NCI-H226 (cell line): ENCODE results near the gene ADAMTS17.
A peak's percentile ranks its signal among the peaks of the same experiment; 100 is the strongest.

Experiments used
- DNase-seq: peaks from one replicate; pipeline ENCODE4 v3.0.0-alpha.2; 2015

The ADAMTS17 gene, protein sequence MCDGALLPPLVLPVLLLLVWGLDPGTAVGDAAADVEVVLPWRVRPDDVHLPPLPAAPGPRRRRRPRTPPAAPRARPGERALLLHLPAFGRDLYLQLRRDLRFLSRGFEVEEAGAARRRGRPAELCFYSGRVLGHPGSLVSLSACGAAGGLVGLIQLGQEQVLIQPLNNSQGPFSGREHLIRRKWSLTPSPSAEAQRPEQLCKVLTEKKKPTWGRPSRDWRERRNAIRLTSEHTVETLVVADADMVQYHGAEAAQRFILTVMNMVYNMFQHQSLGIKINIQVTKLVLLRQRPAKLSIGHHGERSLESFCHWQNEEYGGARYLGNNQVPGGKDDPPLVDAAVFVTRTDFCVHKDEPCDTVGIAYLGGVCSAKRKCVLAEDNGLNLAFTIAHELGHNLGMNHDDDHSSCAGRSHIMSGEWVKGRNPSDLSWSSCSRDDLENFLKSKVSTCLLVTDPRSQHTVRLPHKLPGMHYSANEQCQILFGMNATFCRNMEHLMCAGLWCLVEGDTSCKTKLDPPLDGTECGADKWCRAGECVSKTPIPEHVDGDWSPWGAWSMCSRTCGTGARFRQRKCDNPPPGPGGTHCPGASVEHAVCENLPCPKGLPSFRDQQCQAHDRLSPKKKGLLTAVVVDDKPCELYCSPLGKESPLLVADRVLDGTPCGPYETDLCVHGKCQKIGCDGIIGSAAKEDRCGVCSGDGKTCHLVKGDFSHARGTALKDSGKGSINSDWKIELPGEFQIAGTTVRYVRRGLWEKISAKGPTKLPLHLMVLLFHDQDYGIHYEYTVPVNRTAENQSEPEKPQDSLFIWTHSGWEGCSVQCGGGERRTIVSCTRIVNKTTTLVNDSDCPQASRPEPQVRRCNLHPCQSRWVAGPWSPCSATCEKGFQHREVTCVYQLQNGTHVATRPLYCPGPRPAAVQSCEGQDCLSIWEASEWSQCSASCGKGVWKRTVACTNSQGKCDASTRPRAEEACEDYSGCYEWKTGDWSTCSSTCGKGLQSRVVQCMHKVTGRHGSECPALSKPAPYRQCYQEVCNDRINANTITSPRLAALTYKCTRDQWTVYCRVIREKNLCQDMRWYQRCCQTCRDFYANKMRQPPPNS

DNA sequence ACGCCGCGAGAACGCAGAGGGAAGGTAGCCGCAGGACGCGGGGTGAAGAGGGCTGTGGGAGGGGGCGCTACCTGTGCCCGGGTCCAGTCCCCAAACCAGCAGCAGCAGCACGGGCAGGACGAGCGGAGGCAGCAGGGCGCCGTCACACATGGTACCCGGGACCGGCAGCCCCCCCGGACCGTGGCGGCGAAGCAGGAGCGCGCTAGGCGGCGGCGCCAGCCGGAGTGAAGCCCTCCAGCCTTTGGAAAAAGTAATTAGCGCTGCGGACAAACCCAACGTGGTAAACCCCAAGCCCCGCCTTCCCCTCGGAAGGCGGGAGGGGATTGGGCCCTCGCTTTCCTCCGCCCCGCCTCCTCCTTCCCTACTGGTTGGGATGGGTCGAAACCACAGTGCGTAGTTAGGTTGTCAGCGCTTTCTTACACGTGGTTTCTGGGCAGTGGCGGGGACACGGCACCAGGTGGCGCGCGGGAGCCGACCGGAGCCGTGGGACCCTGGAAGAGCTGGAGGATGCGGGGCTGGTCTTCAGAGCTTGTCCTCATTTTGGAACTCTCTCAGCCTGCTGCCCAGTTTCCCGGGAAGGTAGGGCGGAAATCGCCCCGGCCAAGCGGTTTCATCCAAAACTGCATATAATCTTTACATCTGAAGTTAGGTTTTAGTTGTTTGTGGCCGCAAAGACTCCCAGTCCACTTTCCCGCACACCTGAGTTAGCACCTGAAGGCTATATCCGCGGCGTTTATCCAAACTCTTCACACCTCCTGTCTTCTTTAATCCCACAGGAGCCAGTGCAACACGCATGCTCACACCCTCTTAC, at the start of gene ADAMTS17:
TSS of gene ADAMTS17 (minus strand) at position 226 of the 811 bp plus-strand sequence. CDS start at position 150, 76 bp downstream.
- peak; percentile 98 for DNase-seq

DNA sequence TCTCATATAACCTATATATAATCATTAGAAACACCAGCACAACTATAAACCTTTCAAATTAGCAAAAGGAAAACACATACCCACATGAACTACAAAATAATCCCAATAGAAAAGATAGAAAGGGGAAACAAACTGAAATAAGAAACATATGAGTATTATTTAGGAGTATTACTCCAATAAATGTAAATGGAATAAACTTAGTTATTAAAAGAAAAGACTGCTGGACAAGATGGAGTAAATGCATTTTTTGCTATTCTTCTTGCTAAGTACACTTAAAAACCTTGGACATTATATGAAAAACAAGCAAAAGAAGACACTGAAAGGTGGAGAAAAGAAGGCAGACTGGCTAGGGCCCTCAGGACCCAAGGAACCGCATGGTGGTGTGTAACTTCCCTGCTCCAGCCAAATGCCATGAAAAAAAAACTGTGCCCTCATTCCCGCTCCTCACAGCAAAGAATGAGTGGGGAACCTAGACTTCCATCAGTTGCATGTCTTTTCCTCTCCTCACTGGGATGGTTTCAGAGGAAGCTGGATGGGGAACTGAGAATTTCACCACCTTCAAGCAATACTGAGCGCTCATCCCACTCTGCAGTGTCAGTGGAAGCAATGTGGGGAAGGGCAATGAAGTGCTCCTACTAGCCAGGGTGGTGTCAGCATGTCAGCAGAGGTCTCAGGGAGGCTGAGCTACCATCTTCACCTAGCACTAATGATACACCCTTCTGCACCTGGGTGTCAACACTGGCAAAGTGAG, 43.7 kb upstream of the ADAMTS17 start:
- no peak for DNase-seq

DNA sequence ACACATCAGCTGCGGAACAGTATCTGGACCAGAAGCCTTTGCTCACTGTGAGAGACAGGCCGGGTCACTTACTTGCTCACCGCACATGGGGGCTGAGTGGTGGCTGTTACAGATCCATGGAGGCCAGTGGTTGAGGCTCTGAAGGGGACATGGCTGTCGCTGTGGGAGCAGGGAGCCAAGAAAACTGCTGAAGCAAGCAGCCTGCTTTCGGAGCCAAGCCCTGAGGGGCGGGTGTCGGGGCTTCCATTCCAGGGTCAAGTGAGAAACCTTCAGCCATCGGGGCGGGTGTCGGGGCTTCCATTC, 42.3 kb upstream of the ADAMTS17 start:
- DNase-seq, result no peak

DNA sequence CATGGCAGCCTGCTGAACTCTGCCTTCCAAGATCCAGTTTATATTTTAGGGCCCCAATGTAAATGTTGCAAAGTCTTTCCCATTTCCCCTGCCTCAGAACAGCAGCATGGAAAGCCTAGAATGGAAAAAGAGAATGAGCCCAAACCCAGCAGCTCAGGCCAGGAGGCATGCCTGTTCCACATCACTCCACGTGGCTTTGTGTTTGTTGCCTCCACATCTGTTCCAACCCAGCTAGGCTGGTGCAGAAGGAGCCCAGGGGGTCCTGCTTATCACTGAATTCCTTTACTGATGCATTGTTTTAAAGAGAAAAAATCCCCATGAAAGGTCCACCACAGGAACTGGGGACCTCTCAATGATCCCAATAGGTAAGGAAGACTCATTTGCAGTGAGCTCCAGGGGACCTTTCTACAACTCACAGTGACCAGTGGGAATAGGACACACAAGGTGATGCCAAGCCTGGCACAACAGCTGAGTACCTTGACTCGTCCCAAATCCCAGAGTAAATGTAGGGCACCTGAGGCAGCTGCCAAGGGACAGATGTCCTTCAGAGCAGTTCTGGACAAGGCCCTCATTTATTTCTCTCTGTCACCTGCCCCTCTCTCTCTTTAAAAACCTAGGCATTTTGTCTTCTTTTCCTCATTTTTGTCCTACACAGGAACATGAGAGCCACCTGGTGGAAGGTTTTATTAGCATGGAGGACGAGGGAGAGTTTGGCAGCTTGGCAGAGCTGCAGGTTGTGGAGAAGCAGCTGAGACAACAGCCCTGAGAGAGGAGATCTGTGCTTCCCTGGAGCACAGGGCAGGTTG, 41.7 kb upstream of the ADAMTS17 start:
- DNase-seq, result no peak

DNA sequence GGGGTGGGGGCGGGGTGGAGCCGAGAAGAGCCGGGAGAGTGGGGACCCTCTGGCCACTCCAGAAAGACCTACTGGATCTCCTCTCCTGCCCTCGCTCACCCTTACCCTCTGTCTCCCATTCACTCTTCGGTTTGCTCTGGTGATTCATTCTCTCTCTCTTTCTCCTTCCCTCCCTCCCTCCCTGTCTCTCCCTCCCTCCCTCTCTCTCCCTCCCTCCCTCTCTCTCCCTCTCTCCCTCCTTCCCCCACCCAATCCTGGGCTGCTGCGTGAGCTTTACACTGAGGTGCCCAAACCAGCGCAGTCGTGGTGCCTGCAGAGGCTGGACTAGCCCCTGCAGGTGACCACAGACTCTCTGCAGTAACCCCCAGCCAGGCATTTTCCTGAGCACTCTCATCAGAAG, 32.2 kb upstream of the ADAMTS17 start:
- DNase-seq, result no peak

DNA sequence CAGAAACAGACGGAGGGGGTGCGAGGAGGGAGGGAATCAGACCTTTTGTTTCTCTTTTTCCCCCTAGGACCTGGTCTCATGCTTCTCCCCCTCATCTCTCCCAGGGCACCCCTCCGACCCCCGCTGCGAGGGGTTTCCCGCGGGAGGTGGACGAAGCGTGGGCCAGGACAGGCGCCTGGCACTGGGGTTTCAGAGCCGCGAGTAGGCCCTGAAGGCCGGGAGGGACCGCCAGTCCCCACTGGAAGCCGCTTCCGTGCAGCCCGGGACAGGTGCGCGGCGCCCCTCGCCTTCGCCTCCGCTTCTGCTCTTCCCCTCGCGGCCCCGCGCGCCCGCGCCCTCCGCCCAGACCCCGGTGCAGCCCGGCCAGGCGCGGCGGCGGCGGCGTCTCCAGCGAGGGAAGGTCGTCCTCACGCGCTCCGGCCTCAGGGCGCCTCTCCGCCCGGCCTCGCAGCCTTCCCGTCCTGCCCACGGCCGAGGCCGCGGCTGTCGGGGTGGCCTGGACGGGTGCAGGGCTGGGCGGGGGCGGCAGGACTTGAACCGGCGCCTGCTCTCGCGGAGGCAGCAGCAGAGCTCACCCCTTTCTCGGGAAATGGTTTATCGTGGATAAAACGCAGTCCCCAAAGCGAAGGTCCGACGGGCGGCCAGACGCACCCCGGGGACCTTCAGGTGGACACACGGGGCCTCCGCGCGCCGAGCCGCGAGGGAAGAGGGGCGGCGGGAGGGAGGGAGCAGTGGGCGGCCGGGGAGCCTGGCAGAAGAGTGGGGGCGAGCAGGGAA, 31.5 kb upstream of the ADAMTS17 start:
- no peak for DNase-seq

DNA sequence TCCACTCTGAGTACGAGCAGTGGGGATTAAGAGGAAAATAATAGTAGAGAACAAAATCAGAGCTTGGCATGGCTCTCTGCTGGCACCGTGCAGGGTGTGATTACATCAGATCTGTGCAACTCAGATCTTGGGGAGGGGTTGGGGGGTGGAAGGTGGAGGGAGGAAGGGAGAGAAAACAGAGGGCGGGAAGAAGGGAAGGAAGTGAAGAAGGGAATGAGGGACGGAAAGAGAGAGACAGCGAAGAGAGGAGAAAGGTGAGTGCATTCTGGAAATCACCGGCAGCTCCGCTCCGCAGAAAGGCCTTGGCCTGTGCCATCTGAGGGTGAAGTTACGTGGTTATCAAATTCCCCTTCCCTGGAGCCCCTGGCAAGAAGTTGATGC, 31.0 kb upstream of the ADAMTS17 start:
- peak; percentile 58 for DNase-seq

DNA sequence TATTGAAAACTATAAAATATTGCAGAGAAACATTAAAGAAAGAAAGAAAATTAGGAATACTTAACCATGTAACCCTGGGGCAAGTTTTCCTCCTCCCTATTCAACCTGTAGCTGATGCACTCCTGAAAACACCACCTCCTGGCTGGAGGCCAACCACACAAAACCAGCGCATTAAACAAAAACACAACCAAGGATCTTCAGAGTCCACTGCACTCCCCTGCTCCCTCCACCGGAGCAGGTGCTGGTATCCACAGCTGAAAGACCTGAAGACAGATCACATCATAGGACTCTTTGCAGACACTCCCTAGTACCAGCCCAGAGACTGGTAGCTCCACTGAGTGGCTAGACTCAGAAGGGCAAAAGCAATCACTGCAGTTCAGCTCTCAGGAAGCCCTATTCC, 13.6 kb upstream of the ADAMTS17 start:
- no peak for DNase-seq

DNA sequence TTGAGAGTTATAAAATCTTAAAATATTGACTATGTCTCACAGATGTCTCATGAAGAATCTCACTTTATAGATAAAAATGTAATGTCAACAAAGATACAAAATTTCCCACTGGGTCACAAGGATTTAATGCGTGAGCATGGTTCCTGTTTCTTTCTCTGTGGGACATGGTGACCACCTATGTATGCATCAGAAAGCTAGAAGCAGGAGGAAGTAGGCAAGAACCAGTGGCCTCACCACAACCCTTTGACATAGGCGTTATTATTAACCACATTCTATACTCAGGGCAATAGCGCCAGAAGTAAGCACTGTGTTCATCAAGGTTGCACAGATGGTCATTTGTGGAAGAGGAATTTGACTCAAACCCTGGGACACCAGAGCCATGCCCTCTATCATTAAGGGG, 11.7 kb upstream of the ADAMTS17 start:
- DNase-seq, result no peak

DNA sequence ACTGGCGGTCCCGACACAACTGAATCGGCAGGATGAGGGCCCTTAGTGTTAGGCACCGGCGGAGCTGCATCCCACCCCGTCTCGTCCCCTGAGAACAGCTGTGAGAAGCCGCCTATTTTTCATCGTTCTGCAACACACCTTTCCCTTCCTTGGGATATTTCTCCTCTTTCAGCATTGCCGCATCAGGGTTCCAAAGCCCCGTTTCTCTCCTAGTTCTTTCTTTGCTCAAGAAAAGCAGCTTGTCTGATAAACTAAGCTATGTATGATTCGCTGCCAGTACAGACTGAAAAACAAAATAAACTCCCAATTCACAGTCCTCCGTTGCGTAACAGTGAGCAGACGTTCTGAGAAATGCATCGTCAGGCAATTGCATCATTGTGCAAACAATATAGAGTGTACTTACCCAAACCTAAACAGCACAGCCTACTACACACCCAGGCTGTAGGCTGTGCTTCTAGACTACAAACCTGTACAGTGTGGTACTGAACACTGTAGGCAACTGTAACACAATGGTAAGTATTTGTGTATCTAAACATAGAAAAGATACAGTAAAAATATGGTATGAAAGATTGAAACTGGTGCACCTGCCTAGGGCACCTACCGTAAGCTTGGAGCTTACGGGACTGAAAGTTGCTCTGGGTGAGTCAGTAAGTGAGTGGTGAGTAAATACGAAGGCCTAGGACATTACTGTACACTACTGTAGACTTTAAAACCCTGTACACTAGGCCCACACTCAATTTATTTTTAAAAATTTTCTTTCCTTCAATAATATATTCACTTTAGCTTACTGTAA, 8.9 kb upstream of the ADAMTS17 start:
- peak; percentile 78 for DNase-seq

DNA sequence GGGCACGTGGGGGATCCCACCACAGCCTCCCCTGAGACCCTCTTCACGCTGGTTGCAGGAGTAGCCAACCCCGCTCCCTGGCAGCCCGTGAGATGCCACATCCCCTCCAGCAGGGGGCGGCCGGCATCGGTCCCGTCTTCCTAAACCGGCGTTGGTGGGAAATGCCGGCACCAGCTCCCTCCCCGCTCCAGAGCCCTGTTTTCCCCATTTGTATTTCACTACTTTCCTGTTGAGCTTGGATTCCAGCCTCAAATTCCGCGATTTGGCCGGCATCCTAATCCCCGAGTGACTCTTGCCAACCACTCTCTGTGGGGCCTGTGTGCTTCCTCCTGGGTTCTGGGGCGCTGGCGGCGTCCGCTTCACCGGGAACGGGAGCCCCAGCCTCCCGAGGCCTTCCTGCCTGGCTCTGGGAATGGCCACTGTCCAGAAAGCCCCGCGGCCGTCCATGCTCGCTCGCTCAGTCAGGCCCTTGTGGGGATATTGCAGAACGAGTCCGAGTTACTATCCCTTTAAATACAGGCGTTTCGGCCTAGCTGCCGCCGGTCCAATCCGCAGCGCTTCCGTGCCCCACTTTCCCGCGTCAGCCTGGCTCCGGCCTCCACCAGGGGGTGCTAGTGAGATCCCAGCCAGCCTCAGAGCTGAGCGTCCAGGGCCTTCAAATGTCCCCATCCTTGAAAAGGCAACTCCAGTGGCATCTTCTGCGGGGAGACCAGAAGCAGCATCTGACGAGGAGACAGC, 8.1 kb upstream of the ADAMTS17 start:
- DNase-seq, result peak; percentile 90

DNA sequence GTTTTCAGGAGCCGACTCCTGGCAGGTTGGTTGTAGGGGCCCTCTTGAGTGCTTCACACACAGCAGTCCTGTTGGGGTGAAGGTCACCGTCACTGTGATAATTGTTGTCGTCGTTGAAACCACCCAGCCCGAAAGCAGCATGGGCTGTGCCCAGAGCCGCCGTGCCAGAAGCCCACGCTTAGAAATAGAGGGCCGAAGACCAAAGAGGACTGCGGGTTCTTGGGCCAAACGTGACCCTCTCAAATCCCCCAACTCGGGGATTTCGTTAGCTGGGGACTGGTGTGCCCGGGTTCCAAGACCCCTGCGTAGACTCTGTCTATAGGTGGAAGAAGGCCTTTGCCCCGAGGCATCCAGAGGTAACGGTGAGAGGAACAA, 7.5 kb upstream of the ADAMTS17 start:
- DNase-seq, result no peak

DNA sequence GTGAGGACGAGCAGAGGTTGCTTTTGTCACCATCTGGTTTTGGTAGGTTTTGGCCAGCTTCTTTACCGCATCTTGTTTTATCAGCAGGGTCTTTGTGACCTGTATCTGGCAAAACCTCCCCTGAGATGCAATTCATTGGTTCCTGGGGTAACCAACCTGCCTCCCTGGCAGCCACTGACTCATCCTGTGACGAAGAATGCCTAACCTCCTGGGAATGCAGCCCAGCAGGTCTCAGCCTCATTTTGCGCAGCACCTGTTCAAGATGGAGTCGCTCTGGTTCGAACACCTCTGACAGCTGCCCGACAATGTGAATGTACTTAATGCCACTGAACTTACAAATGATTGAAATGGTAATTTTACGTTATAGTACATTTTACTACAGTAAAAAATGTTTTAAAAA, 6.8 kb upstream of the ADAMTS17 start:
- DNase-seq, result peak; percentile 46

DNA sequence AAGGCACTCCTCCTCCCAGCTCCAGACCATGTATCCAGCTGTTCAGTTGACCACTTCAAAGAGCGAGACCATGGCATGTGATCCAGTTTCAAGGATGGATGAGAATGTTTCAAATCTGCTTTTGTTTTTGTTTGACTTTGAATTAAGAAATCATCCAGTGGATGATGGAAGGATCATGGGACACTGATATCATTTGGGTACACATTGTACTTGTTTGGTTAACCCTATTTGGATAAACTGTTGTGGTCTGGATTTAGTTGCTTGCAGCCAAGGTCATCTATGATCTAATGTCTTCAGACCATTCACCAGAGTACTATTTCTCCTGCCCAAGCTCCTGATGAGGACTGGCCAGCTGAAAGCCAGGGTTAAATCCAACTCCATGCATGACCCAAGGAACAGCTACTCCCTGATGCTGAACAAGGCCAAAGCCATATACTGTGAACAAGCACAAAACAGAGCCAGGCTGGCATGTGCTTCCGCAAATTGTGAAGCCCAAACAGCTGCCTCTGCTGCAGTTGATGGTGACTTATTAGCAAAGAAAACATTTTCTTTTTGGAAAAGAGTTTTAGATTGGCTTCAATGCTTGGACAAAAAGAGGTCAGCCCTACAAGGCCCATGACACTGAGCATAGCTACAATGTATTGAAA, 5.2 kb upstream of the ADAMTS17 start:
- no peak for DNase-seq

DNA sequence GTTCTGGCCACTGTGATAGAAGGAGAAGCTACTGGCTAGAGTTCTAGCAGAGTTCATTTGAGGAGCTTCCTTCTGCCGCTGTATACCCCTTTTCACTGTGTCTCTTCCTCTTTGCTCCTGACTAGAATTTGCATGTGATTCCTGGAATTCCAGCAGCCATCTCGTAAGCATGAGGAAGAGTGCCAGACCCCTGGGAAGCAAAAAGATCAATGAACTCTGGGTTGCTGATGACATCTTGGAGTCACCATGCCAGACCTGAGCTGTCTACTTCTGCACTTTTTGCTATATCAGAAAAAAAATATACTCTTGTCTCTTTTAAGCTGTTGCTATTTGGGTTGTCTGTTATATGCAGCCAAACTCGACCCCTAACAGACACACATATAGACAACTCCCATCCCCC, 3.7 kb upstream of the ADAMTS17 start:
- no peak for DNase-seq

DNA sequence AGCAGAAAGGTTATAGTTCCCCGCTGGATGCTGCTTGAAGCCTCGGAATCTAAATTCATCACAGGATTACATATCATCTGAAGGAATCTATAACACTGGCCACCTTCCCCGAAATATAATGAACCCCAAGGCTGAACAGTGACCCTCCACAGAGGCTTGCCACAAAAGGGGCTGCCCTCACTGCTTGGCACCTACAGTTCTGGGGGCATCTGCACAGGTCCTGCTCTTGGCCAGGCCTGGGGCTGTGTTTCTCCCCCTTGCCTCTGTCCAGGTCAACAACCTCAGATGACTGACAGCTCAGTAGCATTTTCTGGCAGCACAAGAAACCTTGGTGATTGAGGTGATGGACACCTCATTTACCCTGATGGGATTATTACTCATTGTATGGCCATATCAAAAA, 1.5 kb upstream of the ADAMTS17 start:
- no peak for DNase-seq

DNA sequence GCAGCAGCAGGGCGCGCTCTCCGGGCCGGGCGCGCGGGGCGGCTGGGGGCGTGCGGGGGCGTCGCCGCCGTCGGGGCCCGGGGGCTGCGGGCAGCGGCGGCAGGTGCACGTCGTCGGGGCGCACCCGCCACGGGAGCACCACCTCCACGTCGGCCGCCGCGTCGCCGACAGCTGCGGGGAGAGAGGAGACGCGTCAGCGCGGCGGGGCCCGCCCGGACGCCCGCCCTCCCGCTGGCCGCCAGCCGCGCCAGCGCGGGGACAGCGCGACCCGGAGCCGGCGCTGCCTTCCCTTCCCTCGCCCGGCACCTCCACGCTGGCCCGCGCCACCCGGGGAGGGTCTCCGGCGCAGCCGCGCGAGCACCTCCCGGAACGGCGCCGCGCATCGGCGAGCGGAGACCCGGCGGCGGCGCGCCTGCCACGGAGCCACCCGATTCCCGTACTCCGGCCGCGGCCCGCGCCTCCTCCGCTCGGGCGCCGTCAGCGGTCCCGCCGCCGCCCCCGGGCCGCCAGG, 481 bp downstream of the ADAMTS17 start:
- no peak for DNase-seq

DNA sequence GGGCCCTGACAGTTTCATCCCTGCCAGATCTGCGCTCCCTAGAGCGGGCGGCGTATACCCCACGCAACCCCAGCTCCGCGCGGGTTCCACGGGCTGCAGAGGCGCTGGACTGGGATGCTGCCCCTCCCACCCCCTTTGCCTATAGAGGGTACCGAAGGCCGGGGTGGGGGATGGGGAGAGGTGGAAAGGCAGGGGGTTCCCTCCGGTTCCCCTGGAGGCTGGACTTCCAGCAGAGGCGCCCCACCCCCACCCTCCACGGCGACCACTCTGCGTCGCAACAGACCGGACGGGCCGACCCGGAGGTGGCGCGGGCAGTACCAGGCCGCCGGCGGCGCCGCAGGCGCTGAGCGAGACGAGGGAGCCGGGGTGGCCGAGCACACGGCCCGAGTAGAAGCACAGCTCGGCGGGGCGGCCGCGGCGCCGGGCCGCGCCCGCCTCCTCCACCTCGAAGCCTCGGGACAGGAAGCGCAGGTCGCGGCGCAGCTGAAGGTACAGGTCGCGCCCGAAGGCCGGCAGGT, 995 bp downstream of the ADAMTS17 start:
- DNase-seq, result no peak
